GM21786 (cell line): ENCODE data around the gene MME.

ENCODE experiments used
- ATAC-seq: cut with Tn5 transposase; IDR thresholded peaks from one replicate; pipeline ENCODE4 v1.9.1; 2021; ENCODE audit not compliant: unreplicated experiment

The MME gene

DNA sequence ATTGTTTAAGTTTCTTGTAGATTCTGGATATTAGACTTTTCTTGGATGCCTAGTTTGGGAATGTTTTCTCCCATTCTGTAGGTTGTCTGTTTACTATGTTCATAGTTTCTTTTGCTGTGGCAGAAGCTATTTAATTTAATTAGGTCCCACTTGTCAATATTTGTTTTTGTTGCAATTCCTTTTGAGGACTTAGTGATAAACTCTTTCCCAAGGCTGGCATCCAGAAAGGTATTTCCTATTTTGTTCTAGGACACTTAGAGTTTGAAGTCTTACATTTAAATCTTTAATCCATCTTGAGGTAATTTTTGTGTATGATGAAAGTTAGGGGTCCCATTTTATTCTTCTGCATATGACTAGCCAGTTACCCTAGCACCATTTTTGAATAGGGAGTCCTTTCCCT lies 54.9 kb downstream of the MME start:
- ATAC-seq = no peak

DNA sequence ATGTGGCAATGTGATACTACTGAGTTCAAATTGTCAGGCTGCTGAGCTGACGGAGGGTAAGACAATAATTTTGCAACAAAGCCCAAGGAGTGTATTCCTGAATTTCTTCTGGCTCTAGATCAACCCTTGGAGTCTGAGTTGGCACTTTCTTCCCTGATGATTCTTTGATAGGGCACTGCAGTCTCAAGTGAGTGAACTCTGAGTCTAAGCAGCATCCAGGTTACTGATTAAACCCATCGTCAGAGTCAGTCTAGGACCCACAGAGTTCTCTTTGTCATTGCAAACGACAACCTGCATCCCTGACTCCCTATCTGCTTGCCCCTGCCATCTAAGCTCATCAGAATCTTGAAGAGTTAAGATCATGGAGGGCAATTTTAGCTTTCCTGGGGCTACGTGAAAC lies 58.6 kb downstream of the MME start:
- ATAC-seq = no peak

GRCh38 chr3:155147588-155147987 lies 67.5 kb downstream of the MME start:
- no peak for ATAC-seq

DNA sequence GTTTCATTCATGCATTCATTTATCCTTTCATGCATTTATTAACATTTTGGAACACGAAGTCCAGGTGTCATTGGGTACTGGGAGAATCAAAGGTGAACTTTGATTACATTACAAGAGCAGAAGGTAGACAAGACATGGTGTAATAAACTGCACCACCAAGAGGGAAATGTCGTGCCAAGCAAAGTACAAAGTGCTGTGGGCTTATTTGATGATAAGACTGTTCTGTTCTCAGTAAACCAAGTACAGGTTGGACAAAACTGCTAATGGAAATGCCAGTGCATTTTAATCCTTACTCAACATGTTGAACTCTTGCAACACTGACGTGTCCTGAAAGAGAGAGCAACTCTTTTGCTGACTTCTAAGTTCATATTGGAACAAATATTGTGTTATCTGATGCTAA lies 69.4 kb downstream of the MME start:
- ATAC-seq = no peak

GRCh38 chr3:155153242-155154186 lies 73.4 kb downstream of the MME start:
- ATAC-seq = no peak

DNA sequence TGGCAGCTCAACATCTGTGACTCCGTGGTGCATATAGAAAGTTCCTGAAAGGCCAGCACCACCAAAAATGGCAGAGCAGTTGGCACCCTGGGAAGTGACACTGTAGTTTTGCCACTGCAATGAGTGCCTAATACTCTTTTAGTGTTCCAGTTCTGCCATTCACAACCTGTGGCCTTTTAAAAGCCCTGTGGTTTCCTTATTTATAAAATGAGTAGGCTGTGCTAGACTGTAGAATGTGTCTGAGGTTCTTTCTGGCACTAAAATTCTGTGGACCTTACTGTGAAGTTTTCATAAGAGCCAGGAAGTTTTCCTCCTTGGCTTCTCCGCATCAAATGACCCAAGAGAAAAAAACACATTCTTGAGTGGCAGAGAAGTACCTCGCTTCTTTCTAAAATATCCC lies 74.1 kb downstream of the MME start:
- no peak for ATAC-seq

DNA sequence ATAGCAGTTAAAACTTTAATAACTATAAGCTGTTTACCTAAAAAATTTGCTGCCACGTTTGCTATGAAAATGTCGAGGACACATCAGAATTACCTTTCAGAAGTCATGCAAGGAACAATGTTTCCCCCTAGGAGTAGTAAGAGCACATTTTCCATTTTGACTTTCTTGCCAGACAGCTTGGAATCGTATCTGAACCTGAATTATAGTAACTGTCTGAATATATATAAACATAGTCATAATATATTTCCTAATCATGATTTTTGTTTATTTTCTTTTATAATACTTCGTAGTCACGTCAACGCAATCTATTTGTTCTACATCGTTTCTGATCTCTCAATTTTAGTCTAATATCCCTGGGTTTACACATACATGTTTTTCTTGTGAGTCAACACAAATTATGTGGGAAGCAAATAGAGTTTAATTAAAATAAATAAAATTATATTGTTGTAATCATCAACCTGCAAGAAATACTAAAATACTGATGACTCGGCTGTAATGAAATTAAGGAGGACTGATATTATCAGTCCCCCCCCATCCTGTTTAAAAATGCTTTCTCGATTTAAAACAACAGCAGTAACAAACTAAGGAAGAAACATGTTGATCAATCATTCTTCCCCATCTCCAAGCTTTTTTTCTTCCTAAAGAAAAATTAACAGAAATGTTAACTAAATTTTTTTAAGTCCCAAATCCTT lies 78.4 kb downstream of the MME start:
- no peak for ATAC-seq

- no peak for ATAC-seq
Measured at GRCh38 chr3:155159301-155159700, 79.2 kb downstream of the MME start.

DNA sequence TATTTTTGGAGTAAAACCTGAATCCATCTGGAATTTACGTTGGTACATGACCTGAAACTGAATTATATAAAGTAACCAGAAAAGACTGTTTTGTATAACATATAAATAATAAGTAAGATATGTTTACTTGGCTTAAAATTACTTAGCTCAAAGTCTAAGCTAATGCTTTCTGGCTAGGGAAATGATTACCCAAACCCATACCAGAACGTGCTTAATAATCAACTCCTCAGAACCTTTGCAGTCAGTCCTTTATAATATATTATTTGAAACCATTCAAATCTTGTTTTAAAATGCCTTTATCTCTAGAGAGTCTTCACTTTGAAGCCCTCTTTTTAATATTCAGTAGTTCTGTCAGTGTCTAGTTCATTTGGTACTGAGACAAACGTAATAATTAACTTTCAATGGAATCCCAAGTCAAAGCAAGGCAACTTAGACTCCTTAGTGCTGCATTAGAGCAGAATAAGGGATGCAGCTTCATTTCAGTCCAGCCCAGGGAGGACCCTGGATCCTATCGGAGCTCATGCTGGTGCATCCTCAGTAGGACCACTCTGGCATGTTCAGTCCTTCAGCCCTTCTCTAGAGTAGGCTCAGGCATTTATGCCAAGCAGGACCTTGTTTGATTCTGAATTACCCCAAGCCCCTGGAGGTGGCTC lies 81.6 kb downstream of the MME start:
- ATAC-seq = no peak

GRCh38 chr3:155164306-155164705 lies 84.2 kb downstream of the MME start:
- ATAC-seq = no peak

- no peak for ATAC-seq
Measured at GRCh38 chr3:155166441-155166840, 86.3 kb downstream of the MME start.

GRCh38 chr3:155169197-155169596 lies 89.1 kb downstream of the MME start:
- no peak for ATAC-seq

DNA sequence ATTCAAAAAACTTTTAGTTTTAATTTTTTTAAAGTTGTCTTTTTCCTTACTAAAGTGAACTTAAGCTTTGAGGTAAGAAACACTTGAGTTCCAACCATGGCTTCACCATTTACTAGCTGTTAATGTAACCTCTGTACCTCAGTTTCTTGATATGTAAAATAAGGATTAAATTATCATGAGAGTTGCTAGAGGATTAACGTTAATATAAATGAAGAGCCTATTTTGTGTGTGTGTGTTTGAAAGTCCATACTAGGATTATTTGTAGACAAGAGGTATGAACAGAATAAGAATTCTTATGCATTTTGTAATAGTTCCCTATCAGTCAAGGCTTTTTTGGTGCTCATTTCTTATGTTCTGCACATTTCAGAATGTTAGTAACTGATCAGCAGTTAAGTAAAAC lies 93.7 kb downstream of the MME start:
- no peak for ATAC-seq

- no peak for ATAC-seq
Measured at GRCh38 chr3:155178810-155179436, 98.8 kb downstream of the MME start.

DNA sequence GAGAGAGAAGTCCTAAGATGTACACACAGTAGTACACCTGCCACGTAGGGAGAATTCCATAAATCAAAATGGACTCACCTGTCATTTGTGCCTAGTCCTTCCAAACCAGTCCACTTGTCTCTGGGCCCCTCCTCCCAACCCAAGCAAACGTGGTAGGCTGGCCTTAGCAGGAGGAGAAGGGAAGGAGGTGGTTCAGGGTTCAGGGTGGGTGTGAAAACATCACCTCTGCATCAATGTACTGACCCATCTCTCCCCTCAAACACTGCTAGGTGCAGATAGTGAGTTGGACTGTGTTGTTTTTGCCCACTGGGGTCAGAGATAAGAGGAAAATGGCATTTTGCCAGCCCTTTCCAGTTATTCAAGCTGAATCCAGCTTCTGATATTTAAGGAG lies 99.3 kb downstream of the MME start:
- no peak for ATAC-seq

DNA sequence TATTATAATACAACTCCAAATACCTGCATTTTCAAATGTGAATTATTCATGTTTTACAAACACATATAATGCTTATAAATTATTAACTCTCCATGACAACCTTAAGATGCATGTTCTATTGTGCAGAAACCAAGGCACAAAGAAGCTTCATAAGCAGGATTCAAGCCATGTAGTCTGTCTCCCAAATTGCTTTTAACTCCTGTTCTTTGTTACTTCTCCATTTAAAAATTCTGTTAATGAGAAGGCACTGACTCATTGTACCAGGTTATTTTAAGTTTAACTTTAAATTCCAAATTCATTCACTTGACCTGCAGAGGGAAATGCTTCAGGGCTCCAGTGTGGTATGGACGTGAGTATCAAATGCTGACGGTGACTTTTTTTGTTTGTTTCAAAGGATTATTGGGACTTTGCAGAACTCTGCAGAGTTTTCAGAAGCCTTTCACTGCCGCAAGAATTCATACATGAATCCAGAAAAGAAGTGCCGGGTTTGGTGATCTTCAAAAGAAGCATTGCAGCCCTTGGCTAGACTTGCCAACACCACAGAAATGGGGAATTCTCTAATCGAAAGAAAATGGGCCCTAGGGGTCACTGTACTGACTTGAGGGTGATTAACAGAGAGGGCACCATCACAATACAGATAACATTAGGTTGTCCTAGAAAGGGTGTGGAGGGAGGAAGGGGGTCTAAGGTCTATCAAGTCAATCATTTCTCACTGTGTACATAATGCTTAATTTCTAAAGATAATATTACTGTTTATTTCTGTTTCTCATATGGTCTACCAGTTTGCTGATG lies 100.0 kb downstream of the MME start:
- ATAC-seq = no peak

GRCh38 chr3:155182467-155182866 lies 102.3 kb downstream of the MME start:
- ATAC-seq = no peak

DNA sequence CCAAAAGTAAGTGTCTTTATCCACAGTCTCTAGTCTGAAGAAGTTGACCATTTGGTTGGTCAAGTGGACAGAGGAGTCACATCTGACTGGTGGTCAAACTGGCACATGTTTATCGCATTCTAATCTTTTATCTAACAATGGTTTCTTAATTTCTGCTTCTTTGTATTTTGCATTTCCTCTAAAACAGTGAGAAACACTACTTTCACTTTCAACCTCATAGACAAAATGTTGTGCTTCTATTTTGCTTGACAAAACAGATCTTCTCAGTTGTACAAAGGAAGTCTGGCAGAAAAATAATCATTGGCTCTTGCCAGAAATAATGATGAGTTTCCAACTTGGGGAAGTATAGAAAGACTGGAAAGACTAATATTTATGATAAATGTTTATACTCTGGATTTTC lies 103.9 kb downstream of the MME start:
- peak; percentile 63 for ATAC-seq

- no peak for ATAC-seq
Measured at GRCh38 chr3:155185631-155186071, 105.5 kb downstream of the MME start.

DNA sequence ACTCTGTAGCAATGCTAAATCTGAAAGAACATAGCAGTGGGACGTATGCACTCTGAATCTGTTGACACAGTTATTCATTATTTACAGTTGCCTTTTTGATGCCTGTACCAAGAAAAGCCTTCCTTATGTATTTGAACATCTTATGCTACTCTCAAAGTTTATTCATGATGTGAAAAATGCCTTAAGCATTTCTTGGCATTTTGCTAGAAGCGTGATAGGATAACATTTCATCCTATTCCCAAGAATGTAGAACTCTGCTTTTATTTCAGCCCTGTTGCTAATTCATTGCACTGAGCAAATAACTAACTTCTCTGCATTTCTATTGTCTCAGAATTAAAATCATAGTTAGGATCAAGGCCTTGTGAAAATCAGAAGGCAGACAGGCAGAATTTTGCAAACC lies 107.9 kb downstream of the MME start:
- no peak for ATAC-seq

GRCh38 chr3:155189478-155189877 lies 109.4 kb downstream of the MME start:
- ATAC-seq = no peak
